NCI-H1436 treated with DMSO at 0.1 percent for 48 hours (cell line): ENCODE results near the gene CXCR6.

ENCODE experiments used
- DNase-seq: peaks from one replicate; lab custom pipeline; 2025; lab: John Stamatoyannopoulos, UW

CXCR6 gene

DNA sequence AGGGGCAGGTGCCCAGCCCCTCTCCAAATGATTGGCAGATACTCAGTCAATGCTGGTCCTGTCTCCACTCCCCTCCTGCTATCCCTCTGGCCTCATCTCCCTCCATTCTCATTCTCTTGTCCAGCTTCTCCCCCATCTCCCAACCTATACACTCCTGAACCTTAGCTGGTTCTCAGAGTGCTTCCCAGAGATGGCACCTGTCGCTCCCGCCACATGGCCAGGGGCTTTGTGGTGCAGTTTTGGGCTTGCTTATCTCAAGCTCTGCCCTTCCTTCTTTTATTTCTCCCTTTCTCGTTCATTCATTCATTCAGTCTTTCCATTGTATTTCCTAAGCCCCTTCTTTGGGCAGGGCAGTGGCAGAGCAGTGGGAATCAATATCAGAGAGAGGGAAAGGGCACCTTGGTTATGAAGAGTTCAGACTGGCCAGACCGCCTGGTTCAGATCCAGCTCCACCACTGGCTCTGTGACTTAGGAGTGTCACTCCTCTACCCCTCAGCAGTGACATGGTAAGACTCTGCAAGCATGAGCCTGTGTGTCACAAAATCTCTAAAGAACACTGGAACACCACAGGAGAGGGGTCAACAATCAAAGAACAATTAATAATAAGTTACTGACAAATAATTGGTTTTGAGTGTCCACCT is 20.2 kb upstream of the CXCR6 start:
- DNase-seq, result no peak

DNA sequence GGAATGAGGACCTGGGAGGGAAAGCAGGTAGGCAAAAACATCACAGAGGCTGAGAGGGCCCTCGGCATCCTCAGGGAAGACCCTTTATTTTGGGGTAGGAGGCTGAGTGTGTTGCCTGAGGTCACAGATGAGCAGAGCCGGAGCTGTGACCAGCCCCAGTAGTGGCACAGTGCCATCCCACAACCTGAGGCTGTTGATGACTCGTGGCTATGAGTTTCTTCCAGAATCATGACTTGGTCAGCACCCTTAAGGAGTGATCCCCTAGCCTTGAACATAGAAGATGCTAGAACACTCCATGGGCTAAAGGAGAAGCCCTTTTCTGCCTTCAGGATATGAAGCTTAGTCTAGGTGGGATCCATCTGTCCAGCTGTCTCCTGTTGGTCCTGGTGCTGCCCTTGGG is 19.5 kb upstream of the CXCR6 start:
- no peak for DNase-seq

DNA sequence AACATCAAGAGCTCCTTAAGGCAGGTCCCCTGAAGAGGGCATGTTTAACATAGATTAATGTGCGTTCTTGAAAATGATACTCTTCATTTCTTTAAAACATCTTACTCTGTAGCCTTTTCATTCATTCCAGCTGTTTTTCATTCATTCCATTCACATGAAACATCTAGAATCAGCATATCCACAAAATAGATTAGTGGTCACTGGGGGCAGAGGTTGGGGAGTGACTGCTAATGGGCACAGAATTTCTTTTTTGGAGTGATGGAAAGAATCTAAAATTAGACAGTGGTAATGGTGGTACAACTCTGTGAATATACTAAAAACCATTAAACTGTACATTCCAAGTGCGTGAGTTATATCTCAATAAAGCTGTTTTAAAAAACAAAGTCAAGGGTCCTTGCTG is 15.4 kb upstream of the CXCR6 start:
- DNase-seq, result no peak

DNA sequence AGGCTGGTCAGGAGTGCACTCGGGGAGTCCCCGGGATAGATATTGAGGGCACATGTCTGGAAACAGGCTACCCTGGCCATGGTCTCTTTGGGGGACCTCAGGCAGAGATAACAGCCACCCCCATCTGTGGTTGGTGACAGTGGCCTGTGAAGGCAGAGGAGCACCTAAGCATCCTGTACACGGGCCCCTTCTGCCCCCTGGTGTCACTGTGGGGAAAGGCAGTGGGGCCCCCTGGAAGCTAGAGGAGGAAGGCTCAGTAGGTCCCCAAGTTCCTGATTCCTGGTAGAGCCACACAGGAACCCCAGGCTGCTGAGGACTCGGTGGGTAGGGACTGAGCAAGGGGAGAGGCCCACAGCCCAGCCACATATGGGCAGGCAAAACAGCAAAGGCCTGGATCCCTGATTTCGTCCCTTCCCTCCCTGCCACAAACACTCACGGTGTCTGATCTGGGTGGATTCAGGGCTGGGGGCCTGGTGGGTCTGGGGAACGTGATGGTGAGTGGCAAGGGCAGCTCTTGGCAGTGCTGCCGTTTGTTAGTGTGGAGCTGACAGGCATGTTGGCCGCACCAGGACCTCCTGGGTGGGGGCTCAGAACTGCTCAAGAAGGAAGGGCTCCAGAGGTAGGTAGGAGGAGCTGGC is 14.1 kb upstream of the CXCR6 start:
- DNase-seq, result no peak

DNA sequence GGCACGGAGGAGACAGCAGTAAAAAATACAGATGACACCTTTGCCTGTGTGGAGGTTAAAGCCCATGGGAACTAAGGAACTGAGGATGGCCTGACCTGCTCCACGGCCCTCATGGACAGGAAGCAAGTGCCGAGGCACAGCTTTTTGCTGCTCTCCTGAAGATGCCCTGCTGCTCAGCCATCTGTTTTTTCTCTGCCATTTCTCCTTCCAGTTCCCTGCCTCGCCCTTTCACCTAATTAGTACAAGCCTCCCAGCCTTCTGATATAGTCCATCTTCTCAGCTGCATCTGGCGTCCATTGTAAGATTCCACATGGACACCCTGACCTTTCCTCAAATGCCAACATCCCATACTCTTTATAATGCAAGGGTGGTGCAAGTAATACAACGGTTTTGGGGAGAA is 11.8 kb upstream of the CXCR6 start:
- no peak for DNase-seq

DNA sequence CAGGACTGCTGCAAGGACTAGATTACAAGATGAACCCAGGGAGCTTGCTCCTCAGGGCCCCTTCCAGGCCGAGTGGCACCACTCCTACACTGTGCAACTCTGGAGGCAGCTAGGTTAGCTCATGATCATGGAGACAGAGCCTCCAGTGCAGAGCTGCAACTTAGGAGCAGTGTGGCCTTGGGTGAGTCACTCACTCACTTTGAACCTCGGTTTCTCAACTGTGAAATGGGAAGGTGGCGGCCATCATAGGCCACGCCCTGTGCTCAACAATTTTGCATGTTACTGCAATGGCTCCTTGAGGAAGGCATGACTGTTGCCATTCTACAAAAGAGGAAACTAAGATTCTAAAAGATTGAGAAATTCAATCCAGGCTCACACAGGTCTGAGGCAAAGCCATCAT is 11.2 kb upstream of the CXCR6 start:
- no peak for DNase-seq

DNA sequence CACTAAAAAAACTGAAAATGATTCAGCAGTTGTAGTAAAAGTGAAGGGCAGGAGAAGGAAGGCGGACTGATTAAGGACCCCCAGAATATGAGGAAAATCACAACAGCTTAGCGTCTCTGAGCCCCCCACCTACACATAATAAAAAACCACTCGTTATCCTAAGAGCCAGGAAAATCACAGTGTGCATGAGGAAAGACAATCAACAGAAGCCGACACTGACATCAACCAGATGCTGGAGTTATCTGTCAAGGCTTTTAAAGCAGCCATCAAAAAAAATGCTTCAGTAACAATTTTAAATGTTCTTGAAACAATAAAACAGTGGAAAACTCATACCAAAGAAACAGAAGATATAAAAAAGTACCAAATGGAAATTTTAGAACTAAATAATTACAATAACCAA is 9.7 kb upstream of the CXCR6 start:
- DNase-seq, result no peak

DNA sequence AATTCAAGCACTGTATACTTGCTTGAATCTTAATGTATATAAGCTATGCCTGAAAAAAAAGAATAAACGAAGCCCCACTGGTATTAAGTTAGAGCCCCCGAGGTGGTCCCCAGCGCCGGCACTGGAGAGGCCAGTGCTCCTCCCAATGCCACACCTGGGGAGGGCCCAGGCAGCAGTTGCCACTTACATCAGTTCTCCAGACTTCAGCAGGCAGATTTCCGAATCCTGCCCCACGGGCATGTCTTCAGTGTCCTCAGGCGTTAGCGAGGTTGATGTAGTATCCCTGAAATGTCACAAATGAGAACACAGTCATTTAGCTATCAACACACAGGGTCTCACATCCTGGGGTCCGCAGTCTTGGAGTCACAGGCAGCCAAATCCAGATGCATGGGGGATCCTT is 7.0 kb upstream of the CXCR6 start:
- DNase-seq, result no peak

DNA sequence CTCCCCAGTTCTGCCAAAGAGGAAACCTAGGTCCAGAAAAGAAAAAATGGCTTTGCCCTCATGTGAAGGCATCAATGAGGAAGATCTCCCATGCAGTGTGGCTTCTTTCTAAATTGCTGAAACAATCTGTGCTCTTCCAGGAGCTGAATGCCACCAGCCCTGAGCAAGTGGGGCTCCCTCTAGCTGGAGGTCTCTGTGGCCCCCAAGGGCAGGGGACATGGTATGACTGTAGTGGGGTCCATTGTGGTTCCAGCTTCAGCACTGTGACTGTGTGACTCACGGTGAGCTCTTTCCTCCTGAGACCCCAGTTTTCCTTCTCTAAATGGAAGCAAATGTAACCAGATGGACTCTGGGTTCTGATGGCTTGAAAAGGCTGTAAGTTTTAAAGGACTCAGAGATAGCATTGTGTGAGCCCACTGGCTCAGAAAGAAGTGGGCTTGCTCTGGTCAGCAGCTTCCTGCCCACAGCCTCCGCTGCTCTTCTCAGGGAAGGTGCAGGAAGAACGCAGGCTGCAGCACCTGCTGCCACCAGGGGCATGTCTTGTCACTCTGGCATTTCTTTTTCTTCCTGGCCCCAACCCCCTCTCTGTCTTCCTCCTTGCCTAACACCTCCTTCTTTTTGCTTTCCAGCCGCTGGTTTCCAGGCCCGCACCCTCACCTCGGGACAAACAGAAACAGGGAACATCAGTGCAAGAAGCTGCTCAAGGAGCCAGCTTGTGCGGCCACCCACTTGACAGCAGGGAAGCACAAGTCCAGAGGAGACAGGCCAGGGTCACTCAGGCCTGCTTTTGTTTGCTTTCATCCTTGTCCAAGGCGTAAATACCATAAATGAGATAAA is 5.8 kb upstream of the CXCR6 start:
- DNase-seq, result no peak

DNA sequence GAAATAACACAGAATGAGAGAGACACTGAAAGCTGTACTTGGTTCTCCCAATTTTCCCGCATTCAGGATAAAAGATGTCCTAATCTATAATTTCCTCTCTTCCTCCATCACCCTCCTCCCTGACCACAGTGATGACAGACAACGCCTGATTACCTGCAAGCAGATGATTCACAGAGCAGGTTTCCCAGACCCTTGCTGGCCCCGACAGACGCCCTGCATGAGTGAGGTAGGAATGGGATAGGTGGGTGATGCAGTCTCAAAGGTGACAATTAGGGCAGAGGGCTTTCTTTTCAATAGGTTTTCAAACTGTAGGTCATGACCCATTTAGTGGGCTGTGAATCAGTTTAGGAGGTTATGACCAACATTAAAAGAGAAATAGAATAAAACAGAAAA is 5.2 kb upstream of the CXCR6 start:
- DNase-seq, result no peak

DNA sequence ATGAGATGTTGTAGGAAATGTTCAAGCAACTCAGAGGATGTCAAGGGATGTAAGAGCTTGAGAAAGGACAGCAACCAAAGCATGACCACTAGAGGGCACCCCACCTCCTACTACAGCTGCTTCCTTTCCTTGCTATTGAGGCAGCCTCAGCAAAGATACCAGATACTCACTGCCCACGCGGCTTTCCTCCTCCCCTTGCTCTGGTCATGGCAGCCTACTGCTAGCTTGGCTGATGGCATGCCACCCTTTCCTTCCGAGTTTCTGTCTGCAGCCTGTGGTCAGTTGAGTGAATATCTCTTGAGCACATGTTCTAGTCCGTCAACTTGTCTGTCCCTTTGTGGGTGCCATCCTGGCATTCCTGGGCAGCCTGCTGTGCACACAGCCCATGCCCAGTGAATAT is 4.4 kb upstream of the CXCR6 start:
- DNase-seq, result no peak

DNA sequence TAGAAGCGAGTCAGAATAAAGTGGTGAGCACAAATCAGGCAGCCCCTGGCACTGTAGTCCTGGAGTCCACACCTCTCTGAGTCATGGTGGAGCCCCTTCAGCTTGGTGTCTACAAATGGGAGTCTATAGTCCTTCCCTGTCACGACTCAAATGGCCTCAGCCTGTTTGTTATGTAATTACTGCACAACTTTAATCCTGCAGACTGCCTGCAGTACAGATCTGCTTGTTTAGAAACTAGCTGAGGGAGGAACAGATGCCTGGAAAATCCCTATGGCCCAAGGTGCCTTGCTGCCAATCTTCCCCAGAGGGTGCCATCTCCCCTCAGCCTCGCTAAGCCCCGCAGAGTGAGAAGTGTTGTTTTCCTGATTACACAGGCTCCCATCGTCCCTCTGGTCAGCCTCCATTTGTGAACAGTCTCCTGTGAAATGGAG is 3.9 kb upstream of the CXCR6 start:
- DNase-seq, result no peak

DNA sequence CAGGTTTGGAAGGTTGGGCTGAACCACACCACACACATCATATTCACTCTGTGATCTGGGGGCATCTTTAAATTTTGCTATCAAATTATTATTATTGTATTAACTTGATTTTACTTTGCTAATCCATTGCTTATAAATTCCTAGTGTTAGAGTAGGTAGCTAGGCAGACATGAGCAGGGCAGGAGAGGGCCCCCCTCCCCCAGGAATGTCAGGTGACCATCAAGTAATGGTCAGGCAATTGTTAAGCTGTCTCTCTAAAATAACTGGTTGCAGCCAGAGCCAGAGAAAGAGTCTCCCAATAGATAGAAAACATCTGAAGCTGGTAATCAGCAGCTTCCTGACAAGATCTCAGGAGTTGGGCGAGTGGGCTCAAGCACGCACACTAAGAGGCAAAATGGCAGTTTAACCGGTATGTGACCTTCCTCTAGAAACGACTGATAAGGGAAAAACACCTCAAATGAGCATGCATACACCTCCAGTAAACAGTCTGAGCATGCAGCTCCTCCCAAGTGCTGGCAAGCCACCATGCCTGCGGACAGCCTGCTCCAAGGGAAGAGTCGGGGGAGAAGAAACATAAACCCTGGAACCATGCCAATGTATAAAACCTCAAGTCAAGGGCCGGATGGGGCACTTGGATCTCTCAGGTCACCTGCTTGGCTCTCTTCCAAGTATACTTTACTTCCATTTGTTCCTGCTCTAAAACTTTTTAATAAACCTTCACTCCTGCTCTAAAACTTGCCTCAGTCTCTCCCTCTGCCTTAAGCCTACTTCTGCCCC is 3.1 kb upstream of the CXCR6 start:
- no peak for DNase-seq

DNA sequence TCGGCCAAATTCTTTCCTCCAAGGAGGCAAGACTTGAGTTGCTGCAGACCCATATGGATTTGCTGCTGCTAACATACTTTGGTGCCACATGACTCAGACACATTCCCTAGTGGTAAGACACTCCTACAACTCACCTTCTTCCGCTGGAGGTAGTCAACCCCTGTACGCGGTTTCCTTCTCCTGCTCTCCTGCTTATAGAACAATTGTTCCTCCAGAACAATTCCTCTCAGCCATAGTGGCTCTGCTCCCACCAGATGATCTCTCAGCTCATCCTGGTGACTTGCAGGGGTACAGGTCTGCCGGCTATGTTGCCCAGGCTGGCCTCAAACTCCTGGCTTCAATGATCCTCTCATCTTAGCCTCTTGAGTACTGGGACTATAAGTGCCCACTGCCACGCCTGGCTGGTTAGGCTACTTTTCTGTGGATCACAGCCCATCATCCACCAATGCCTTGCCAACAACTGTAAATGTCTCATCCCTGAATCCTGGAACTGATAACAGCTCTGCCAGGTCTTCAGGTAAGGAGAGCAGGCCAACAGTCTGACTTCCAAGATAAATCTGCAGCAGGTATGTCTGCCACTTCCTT is 2.4 kb upstream of the CXCR6 start:
- no peak for DNase-seq

DNA sequence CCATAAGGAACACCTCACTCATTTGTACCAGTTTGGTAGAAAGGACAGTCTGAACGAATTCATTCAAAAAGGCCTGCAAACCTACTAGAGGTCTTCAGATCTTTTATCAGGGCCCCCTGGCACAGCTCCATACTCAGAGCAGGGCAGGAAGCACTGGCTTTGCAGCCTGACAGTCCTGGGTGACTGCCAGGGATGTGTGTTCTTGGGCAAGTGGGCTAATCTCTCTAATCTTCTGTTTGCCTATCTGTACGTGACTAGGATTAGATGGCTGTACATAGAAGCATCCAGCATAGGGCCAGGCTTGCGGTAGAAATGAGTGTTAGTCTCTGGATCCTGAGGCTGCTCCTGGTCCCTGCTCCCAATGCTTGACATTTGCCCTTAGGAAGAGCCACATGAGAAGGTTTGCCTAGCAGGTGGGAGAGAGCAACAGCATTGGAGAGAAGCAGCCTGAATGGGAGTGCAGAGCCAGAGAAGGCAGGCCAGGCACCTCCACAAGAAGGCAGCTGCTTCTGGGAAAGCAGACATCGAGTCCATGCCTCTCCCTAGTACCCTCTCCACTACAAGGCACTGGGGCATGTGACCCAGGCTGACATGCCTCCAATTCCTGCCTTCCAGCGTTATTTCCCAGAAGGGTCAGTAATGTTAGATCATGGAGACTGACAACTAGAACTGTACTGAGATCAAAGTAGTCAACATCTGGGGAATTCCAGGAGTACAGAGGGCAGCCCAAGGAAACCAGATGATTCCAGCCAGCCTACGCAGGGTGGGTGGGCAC is 1.0 kb upstream of the CXCR6 start:
- no peak for DNase-seq

DNA sequence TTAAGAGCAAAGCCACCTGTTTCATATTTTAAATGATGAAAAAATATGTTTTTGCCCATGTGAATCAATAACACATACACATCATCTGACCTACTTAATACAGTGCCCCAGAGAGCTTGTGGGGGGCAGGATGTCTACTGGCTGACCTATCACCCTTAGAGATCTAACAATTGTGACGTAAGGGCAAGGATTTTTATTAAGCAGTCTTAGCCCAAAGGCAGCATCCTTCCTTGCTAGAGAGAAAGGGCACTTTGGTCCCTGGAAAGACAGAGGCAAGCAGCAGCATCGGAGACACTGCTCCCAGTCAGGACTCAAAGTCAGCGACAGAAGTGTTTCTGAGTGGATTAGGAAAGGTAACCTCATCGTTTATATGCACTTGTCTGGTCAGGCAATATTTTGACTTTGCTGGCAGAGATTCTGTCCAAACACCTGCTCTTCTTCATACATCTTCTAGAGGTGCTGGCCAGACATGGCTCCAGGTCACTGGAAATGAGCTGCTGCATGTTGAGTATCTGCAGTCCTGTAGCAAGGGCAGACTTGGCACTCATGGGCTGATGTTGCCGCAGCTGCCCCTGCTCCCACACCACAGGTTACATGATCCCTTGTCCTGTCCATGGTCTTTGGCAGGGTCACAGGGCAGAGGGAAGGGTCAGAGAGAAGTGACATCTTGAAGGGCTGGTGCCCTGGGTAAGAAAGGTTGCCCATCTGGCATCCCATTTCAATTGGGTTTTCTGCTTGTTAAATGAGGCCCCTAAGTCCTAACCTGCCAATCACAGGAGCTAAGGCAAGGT is 1.8 kb downstream of the CXCR6 start:
- no peak for DNase-seq

DNA sequence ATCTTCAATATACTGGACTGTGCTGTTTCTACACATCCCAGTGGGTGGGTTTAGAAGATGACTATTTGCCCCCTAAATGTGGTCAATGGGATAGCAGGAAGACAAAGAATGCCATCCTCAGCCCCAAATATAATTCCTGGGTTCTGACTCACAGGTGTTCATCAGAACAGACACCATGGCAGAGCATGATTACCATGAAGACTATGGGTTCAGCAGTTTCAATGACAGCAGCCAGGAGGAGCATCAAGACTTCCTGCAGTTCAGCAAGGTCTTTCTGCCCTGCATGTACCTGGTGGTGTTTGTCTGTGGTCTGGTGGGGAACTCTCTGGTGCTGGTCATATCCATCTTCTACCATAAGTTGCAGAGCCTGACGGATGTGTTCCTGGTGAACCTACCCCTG is 3.0 kb downstream of the CXCR6 start:
- DNase-seq, result no peak

DNA sequence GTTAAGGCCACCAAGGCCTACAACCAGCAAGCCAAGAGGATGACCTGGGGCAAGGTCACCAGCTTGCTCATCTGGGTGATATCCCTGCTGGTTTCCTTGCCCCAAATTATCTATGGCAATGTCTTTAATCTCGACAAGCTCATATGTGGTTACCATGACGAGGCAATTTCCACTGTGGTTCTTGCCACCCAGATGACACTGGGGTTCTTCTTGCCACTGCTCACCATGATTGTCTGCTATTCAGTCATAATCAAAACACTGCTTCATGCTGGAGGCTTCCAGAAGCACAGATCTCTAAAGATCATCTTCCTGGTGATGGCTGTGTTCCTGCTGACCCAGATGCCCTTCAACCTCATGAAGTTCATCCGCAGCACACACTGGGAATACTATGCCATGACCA is 3.6 kb downstream of the CXCR6 start:
- DNase-seq, result no peak

DNA sequence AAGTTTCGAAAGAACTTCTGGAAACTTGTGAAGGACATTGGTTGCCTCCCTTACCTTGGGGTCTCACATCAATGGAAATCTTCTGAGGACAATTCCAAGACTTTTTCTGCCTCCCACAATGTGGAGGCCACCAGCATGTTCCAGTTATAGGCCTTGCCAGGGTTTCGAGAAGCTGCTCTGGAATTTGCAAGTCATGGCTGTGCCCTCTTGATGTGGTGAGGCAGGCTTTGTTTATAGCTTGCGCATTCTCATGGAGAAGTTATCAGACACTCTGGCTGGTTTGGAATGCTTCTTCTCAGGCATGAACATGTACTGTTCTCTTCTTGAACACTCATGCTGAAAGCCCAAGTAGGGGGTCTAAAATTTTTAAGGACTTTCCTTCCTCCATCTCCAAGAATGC is 4.1 kb downstream of the CXCR6 start:
- no peak for DNase-seq

DNA sequence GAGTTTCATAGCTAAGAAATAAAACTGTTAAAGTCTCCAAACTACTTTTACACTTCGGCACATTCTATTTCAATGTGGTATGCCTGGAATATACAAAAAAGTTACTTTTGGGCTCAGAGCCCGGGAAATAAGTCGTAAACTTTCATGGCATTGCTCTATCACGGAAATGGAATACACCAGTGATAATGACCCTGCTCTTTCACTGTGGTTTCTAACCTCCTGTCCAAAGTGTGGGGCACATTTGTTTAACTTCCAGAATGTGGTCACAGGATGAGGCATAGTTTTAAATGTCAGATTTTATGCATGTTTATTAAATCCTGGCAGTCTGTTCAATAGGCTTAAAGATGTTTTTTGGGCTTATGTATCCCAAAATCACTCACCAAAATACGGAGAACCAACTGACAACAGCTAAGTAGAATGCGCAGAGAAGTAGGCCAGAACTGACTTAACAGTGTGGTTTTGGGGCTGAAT is 5.1 kb downstream of the CXCR6 start:
- DNase-seq, result no peak
